GM12873 (cell line): ENCODE measurements around the gene HOXB1.

Source experiments
- CTCF ChIP-seq: IDR thresholded peaks from 2 replicates; pipeline ENCODE4 v1.5.1; 2012; ENCODE audit warnings: low read depth, mild to moderate bottlenecking, moderate library complexity, low read length, control low read depth; ENCODE audit not compliant: insufficient read depth; ENCODE audit errors: missing control alignments

Gene HOXB1

GRCh38 chr17:48530887-48531272, at the start of gene HOXB1:
Gene HOXB1 (minus strand): TSS chr17:48531011. CDS start chr17:48530904, 107 bp downstream.
- TF ChIP-seq CTCF = no peak

GRCh38 chr17:48579760-48580554, 49.1 kb upstream of the HOXB1 start:
- TF ChIP-seq CTCF = no peak

- TF ChIP-seq CTCF = no peak
Observed at GRCh38 chr17:48579471-48579759, 48.6 kb upstream of the HOXB1 start.

GRCh38 chr17:48578616-48579470, 48.0 kb upstream of the HOXB1 start:
- TF ChIP-seq CTCF = no peak

GRCh38 chr17:48577946-48578615, 47.3 kb upstream of the HOXB1 start, which contains the start of gene HOXB4:
Gene HOXB4 (minus strand): TSS chr17:48578350. CDS start chr17:48578319, 31 bp downstream.
- TF ChIP-seq CTCF = no peak

- TF ChIP-seq CTCF = no peak
Observed at GRCh38 chr17:48577330-48577945, 46.6 kb upstream of the HOXB1 start.
